GM12878 (cell line): ENCODE data around the gene TMEM140. TPM values are rescaled to one million over a fixed set of nuclear protein-coding genes. Genes with fewer than 3 reads are reported as not detected.

Experiments
- ATF2 ChIP-seq: IDR thresholded peaks from 2 replicates; pipeline ENCODE4 v1.6.1; 2012; ENCODE audit warnings: low read length, inconsistent platforms
- BRCA1 ChIP-seq: IDR thresholded peaks from 2 replicates; pipeline ENCODE4 v1.6.1; 2011; ENCODE audit warnings: low read depth, low read length, improper control_type of control experiment
- CBFB ChIP-seq: IDR thresholded peaks from 2 replicates; pipeline ENCODE4 v1.6.1; 2016; ENCODE audit warnings: antibody characterized with exemption, low read depth
- CEBPB ChIP-seq, 2 experiments: fragments of 150-350 bp in 1 of 2; IDR thresholded peaks; 2 replicates each; pipeline ENCODE4 v1.6.1; 2012 to 2014; ENCODE audit warnings: low read depth in 2 of 2, low read length in 2 of 2, borderline replicate concordance in 1 of 2, inconsistent platforms in 1 of 2
- CREM ChIP-seq: IDR thresholded peaks from 2 replicates; pipeline ENCODE4 v1.6.1; 2014; ENCODE audit warnings: antibody characterized with exemption, low read depth
- E2F8 ChIP-seq: fragments of 450-650 bp; IDR thresholded peaks from 2 replicates; pipeline ENCODE4 v1.6.1; 2018; ENCODE audit warnings: mild to moderate bottlenecking, low read depth, moderate library complexity; ENCODE audit not compliant: partially characterized antibody
- ETV6 ChIP-seq, 2 experiments: fragments of 450-650 bp in 1 of 2; IDR thresholded peaks in 1 of 2; conservative IDR thresholded peaks in 1 of 2; 2 replicates each; pipeline ENCODE4 v1.6.1; 2014; ENCODE audit warnings: antibody characterized with exemption in 1 of 2, borderline replicate concordance in 1 of 2, low read depth in 1 of 2, mild to moderate bottlenecking in 1 of 2, moderate library complexity in 1 of 2
- HDAC6 ChIP-seq: fragments of 200-600 bp; sonication (generic); IDR thresholded peaks from one replicate; pipeline ENCODE4 v1.8.0; 2017; ENCODE audit warnings: antibody characterized with exemption; ENCODE audit not compliant: unreplicated experiment
- HDGF ChIP-seq: fragments of 450-650 bp; IDR thresholded peaks from 2 replicates; pipeline ENCODE4 v1.6.1; 2016; ENCODE audit warnings: antibody characterized with exemption
- HSF1 ChIP-seq: fragments of 150-350 bp; IDR thresholded peaks from 2 replicates; pipeline ENCODE4 v1.6.1; 2014; ENCODE audit warnings: mild to moderate bottlenecking, low read depth, low read length
- IRF4 ChIP-seq: IDR thresholded peaks from 2 replicates; pipeline ENCODE4 v1.6.1; 2011; ENCODE audit warnings: low read depth, low read length
- KDM1A ChIP-seq: fragments of 200-600 bp; sonication (generic); IDR thresholded peaks from 2 replicates; pipeline ENCODE4 v1.6.1; 2016; ENCODE audit warnings: borderline replicate concordance
- MLLT1 ChIP-seq: fragments of 450-650 bp; IDR thresholded peaks from 2 replicates; pipeline ENCODE4 v1.6.1; 2016; ENCODE audit warnings: mild to moderate bottlenecking
- NFYA ChIP-seq: IDR thresholded peaks from 2 replicates; pipeline ENCODE4 v1.6.1; 2011; ENCODE audit warnings: low read depth, mild to moderate bottlenecking, low read length, improper control_type of control experiment, borderline replicate concordance
- NFYB ChIP-seq: IDR thresholded peaks from 2 replicates; pipeline ENCODE4 v1.6.1; 2011; ENCODE audit warnings: low read depth, mild to moderate bottlenecking, low read length, improper control_type of control experiment, moderate library complexity; ENCODE audit not compliant: insufficient read depth
- PBX3 ChIP-seq: IDR thresholded peaks from 2 replicates; pipeline ENCODE4 v1.6.1; 2011; ENCODE audit warnings: mild to moderate bottlenecking, low read depth, low read length, moderate library complexity; ENCODE audit not compliant: insufficient replicate concordance
- RUNX3 ChIP-seq: IDR thresholded peaks from 2 replicates; pipeline ENCODE4 v1.6.1; 2012; ENCODE audit warnings: low read length, inconsistent platforms
- SMAD5 ChIP-seq: IDR thresholded peaks from 2 replicates; pipeline ENCODE4 v1.6.1; 2016; ENCODE audit warnings: antibody characterized with exemption, low read depth
- SMC3 ChIP-seq: IDR thresholded peaks from 2 replicates; pipeline ENCODE4 v1.6.1; 2011; ENCODE audit warnings: low read length, improper control_type of control experiment, borderline replicate concordance
- SP1 ChIP-seq: IDR thresholded peaks from one replicate; pipeline ENCODE4 v1.6.1; 2011; ENCODE audit warnings: low read depth, low read length
- SUPT20H ChIP-seq: IDR thresholded peaks from 2 replicates; pipeline ENCODE4 v1.6.1; 2011; ENCODE audit warnings: low read depth, mild to moderate bottlenecking, low read length, moderate library complexity, borderline replicate concordance; ENCODE audit not compliant: control insufficient read depth
- TBL1XR1 ChIP-seq: IDR thresholded peaks from 2 replicates; pipeline ENCODE4 v1.6.1; 2012; ENCODE audit warnings: low read depth, low read length, improper control_type of control experiment
- polyA plus RNA-seq, 11 experiments: library from polyadenylated mRNA; depleted of rRNA in 4 of 11; unstranded in 6 of 11; stranded (reverse) in 5 of 11; fragments of >200 nt; fragmentation: Nextera tagmentation in 4 of 11; fragmentation: Illumina TruSeq in 1 of 11; extraction: Ambion mirVana in 4 of 11; extraction: Trizol in 1 of 11; gene quantifications; 1 replicate in 1 of 11; 2 replicates in 10 of 11; pipeline versions ENCODE4 v1.2.1 to v1.2.3, GENCODE V29; 2011 to 2016; ENCODE audit warnings: inconsistent platforms in 2 of 11, missing spikeins in 2 of 11, low read depth in 1 of 11
- total RNA-seq, 4 experiments: library from RNA; depleted of rRNA in 3 of 4; stranded (reverse); fragments of >200 nt in 3 of 4; fragmentation: Illumina TruSeq in 1 of 4; extraction: Trizol in 1 of 4; gene quantifications; 2 replicates each; pipeline versions ENCODE4 v1.2.1 to v1.2.3, GENCODE V29; 2013 to 2021

TMEM140 gene
- total and polyA plus RNA-seq, 10 of the 15 experiments (the other 5 are each of a cell fraction or from before 2014, with no cell fraction given): 0.85 to 20.7 (median 3.3) TPM

GRCh38 chr7:135211179-135211945, 63.5 kb downstream of the TMEM140 start, which contains the start of gene WDR91 (continued):
- no peak for TF ChIP-seq ATF2
- no peak for TF ChIP-seq SP1
- no peak for TF ChIP-seq NFYA
- TF ChIP-seq CEBPB (IDR thresholded peaks at IDR 0.05; ENCODE audit: borderline replicate concordance in 1 of 2, low read depth in 2 of 2, low read length in 2 of 2): no peak
- TF ChIP-seq RUNX3: no peak
- TF ChIP-seq TBL1XR1: no peak
- TF ChIP-seq SMC3: 0 out of 2 replicates have a peak, but pooled peaks have one; percentile 6
- TF ChIP-seq MLLT1: no peak
- no peak for TF ChIP-seq PBX3
- TF ChIP-seq ETV6 (conservative IDR thresholded peaks at IDR 0.05 in 1 of 2, IDR thresholded peaks at IDR 0.05 in 1 of 2; ENCODE audit: borderline replicate concordance in 1 of 2, low read depth in 1 of 2): 0 out of 4 replicates have a peak, but pooled peaks of 1 of the 2 experiments have one; percentile 11
- no peak for TF ChIP-seq HDGF
- TF ChIP-seq NFYB: no peak
- TF ChIP-seq IRF4: no peak
- no peak for TF ChIP-seq SUPT20H
- no peak for TF ChIP-seq HDAC6
- no peak for TF ChIP-seq CREM
- no peak for TF ChIP-seq BRCA1
- TF ChIP-seq HSF1: no peak
- TF ChIP-seq KDM1A: no peak
- no peak for TF ChIP-seq CBFB
- TF ChIP-seq SMAD5: peak; percentile 74; the same call in 1 of the 2 replicates
- TF ChIP-seq E2F8: no peak
